Activated CD4-positive, alpha-beta T cell treated with anti-CD3 and anti-CD28 coated beads, Interleukin-2, Interleukin-4, amounts not matched to agents 100 ng/mL and 50 ng/mL, durations not matched to agents 16 hours and 8 hours (primary cell): Measurements from ENCODE around the gene RGS17.
"Not testable (repeated sequence)": the region's sequence is repeated elsewhere in the genome, so short reads cannot be mapped to it uniquely, and the experiment has no call there.

Experiments
- DNase-seq: peaks from one replicate; pipeline ENCODE4 v3.0.0-alpha.2; 2020; ENCODE audit warnings: low spot score

Gene RGS17

DNA sequence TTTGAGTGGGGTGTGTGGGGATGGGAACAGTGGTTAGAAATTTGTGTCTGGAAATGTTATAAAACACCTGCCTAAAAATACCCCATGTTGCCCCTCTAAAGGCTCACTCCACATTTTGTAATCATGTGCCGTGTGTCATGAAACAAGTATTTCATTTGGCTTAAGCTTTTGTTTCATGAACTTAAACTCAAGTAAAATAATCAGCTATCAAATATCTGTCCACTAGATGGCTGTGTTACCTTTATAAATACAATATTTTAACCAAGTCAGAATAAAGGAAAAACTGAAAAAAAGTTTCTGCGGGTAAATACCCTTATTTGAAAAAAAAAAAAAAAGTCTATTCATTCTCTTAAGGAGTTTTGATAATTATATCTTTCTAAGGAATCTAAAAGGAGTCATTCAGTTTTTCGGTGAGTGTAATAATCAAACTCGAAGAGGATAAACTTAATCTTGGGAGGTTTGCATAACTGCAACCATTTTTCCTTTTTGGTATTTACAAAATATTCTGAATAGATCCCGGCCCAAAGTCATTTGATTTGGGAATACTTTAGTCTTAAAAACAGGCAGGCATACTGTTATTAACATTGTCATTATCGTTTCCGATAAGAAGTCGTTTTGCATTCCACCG lies 98.7 kb downstream of the RGS17 start:
- DNase-seq: no peak

DNA sequence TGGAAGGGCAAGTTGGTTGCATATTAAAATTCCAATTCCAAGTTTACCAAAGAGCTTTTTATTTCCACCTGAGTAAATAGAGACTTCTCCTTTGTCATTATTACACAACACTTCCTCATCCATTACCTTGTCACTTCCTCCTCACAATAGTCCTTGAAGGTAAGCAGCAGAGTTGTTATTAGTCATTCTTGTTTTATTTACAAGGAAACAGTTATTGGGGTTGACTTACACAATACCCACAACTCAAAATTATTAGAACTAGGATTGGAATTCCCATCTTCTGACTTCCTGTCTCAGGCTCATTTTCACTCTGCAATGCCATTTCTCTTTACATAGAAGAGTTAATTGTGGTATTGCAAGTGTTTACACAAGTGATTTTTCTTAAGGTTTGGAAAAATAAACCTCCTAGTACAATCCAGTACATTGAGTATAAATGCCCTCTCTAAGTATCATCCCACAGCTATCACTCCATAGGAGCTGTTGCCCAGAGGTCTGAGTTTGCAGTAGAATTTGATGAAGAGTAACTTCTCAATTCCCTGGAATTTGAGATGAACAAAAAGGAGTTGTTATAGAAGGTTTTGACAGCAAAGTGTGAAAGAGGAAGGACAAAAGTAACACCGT lies 99.6 kb downstream of the RGS17 start:
- DNase-seq: no peak

- no peak for DNase-seq
Observed at GRCh38 chr6:153028963-153029362, 102.1 kb downstream of the RGS17 start.

- no peak for DNase-seq
Observed at GRCh38 chr6:153028286-153028685, 102.8 kb downstream of the RGS17 start.

DNA sequence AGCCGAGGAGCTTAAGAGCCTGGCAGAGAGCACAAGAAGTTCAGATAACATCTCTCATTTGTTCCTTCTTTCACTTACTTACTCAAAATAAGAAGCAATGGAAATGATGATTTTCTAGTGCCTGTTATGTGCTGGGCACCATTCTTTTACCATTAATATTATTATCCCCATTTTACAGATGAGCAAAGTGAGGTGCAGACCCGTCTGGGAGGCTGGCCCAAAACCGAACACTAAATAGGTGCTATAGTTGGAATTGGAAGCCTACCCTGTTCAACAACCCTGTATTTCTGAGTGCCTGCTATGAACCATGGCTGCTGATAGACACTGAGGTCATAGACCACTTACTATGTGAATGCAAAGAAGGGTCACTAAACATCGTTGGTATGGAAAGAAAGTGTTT lies 103.6 kb downstream of the RGS17 start:
- DNase-seq: no peak

- no peak for DNase-seq
Observed at GRCh38 chr6:153024709-153025017, 106.4 kb downstream of the RGS17 start.

- peak; percentile 70 for DNase-seq
Observed at GRCh38 chr6:153023977-153024708, 106.9 kb downstream of the RGS17 start.

DNA sequence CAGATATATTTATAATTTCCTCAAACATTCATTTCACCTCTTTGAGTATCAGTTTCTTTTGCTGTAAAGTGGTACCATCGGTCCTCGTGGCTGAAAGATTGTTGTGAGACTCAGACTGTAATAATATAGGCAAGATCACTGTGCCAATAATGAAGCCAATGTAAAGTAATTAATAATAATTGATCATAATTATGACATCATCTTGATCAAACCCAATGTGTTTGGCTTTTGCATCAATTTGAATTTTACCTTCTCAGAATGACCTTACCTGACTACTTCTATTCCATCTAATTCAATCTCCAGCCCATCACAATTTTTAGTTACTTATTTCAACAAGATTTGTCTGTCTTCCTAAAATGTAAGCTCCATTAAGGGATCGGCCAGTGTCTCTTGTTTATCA lies 112.7 kb downstream of the RGS17 start:
- no peak for DNase-seq

DNA sequence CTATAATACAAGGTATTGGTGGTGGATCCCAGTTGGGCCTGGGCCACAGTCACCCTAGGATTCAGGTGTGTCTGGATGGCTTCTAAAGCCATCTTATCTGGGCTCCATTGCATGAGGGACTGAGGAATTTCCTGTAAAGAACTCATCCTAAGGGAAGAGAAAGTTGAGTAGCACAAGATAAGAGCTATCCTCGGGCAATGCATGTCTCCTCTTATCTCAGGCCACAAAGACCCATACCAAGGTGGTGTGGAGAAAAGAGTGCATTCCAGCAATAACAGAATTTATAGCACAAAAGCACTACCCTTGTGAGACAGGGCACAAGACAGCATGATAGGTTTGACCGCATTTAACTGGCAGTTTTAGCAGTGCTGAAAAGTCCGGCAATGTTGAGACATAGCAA lies 114.2 kb downstream of the RGS17 start:
- no peak for DNase-seq

DNA sequence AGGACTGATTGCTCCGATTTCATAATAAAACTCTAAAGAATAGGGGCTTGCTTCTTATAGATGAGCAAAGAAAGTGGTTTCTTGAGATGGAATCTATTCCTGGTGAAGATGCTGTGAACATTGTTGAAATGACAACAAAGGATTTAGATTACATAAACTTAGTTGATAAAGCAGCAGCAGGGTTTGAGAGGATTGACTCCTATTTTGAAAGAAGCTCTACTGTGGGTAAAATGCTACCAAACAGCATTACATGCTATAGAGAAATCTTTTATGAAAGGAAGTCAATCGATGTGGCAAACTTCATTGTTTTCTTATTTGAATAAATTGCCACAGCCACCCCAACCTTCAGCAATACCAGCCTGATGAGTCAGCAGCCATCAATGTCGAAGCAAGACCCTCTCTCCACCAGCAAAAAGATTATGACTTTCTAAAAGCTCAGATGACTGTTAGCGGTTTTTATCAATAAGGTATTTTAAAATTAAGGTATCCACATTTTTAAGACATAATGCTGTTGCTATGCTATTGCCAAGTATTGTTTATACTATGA lies 115.9 kb downstream of the RGS17 start:
- no peak for DNase-seq

DNA sequence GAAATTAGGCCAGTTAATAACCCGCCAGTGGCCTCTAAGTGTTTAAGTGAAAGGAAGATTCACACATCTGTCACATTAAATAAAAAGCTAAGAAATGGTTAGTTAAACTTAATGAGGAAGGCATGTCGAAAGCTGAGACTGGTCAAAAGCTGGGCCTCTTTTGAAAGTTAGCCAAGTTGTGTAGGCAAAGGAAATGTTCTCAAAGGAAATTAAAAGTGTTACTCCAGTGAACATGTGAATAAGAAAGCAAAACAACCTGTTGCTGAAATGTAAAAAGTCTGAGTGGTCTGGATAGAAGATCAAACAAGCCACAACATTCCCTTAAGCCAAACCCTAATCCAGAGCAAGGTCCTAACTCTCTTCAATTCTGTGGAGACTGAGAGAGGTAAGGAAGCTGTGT lies 117.6 kb downstream of the RGS17 start:
- DNase-seq: no peak

GRCh38 chr6:153012856-153013255 lies 118.2 kb downstream of the RGS17 start:
- DNase-seq: no peak

GRCh38 chr6:153003366-153003690 lies 127.8 kb downstream of the RGS17 start:
- DNase-seq: no peak

- DNase-seq: peak; percentile 95
Observed at GRCh38 chr6:153002613-153003365, 128.3 kb downstream of the RGS17 start, which contains the start of gene MTRF1L. Gene MTRF1L (minus strand): TSS chr6:153002709. CDS start chr6:153002685, 24 bp downstream.

- no peak for DNase-seq
Observed at GRCh38 chr6:153001767-153002612, 129.1 kb downstream of the RGS17 start.

GRCh38 chr6:153000790-153001189 lies 130.3 kb downstream of the RGS17 start:
- DNase-seq: not testable (repeated sequence)

DNA sequence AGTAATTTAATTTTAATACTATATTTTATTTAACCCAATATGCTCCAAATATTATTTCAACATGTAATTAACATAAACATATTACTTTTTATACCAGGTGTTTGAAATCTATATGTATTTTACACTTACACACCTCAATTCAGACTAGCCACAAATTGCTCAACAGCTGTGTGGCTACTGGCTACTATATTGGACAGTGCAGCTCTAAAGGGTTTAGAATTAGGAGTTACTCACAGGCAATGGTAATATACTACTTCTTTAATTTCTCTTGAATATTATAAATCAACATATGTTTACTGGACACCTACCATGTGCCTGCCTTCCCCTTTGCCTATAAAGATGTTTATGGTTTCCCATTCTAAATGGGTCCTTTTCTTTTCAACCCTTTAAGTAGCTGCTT lies 130.8 kb downstream of the RGS17 start:
- DNase-seq: no peak

DNA sequence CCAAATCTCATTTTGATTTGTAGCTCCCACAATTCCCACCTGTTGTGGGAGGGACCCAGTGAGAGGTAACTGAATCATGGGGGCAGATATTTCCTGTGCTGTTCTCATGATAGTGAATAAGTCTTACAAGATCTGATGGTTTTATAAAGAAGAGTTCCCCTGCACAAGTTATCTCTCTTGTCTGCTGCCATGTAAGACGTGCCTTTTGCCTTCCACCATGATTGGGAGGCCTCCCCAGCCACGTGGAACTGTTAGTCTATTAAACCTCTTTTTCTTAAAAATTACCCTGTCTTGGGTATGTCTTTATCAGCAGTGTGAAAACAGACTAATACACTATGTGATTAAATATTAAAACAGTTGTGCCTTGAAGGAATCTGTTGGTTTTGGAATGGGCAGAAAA lies 131.5 kb downstream of the RGS17 start:
- DNase-seq: not testable (repeated sequence)

- DNase-seq: peak; percentile 28
Observed at GRCh38 chr6:152993847-152994246, 137.2 kb downstream of the RGS17 start.

- no peak for DNase-seq
Observed at GRCh38 chr6:152993431-152993830, 137.7 kb downstream of the RGS17 start.

DNA sequence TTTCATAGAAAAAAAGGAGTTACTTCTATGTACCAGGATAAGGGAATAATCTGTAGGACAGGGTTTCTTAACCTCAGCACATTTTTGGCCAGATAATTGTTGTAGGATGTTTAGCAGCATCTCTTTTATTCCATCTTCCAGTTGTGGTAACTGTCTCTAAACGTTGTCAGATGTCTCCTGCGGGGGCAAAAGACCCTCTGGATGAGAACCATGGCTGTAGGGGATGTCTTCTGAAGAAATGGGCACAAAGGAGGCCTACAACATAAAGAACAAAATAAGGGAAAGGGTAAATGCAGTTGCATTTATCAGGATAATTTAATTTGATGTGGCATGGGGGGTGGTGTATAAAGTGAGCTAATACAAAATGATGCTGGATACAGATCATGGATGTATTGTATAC lies 144.1 kb downstream of the RGS17 start:
- no peak for DNase-seq

DNA sequence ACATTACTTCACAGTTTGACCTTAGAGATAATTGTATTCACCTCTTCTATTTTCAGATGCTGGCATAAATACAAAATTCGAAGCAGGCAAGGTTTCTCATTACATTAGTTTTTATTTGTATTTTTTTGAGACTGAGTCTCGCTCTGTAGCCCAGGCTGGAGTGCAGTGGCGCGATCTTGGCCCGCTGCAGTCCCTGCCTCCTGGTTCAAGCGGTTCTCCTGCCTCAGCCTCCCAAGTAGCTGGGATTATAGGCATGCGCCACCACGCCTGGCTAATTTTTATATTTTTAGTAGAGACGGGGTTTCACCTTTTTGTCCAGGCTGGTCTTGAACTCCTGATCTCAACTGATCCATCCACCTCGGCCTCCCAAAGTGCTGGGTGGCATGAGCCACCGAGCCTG lies 145.8 kb downstream of the RGS17 start:
- DNase-seq: not testable (repeated sequence)
